ENCODE results near the gene ROPN1. TPM values are rescaled to one million over a fixed set of nuclear protein-coding genes. Genes with fewer than 3 reads are reported as not detected.

Gene ROPN1
- total and polyA plus RNA-seq, 2 of the 4 experiments (the other 2 are of a cell fraction) = 0.03 to 0.18 TPM

GRCh38 chr3:124037326-124037725 is 45.4 kb upstream of the ROPN1 start:
- Histone ChIP-seq H4K91ac (ENCODE audit: insufficient read depth, low read depth, low read length) (no peak overlapping the region), H2BK120ac (ENCODE audit: low read depth, low read length) (no peak overlapping the region), H3K27me3 (ENCODE audit: control insufficient read depth, insufficient read depth, low read length) (peaks cover 42% of the 10 kb centered on the region), H3K4me1 (ENCODE audit: control insufficient read depth, insufficient read depth, low read length) (peaks cover 1% of the 10 kb centered on the region; the same call in 1 of the 2 replicates), H3K4ac (ENCODE audit: low read depth, low read length) (no peak overlapping the region), H3K79me1 (ENCODE audit: low read depth in 1 of 2, low read length in 2 of 2) (0 out of 4 replicates have a peak, but pooled peaks cover 0 to 3% of the 10 kb centered on the region in 2 experiments), H4K8ac (ENCODE audit: low read depth in 2 of 2, low read length in 2 of 2) (no peak overlapping the region), H3K9me3 (ENCODE audit: control insufficient read depth, insufficient read depth, low read length) (no peaks in the 10 kb centered on the region), H3K23ac (ENCODE audit: low read depth, low read length) (no peak overlapping the region), H2BK20ac (ENCODE audit: low read depth, low read length) (no peak overlapping the region), H3K9me1 (ENCODE audit: insufficient read depth, low read length) (no peaks in the 10 kb centered on the region; the same call in 1 of the 2 replicates), H4K20me1 (ENCODE audit: insufficient read depth, low read length) (no peaks in the 10 kb centered on the region; the same call in 1 of the 2 replicates), H2AK5ac (ENCODE audit: low read depth, low read length) (no peak overlapping the region), H2AK9ac (replicated peaks; ENCODE audit: low read depth, low read length, poor library complexity) (no peak overlapping the region), H3K14ac (replicated peaks; ENCODE audit: low read depth, low read length) (no peak overlapping the region), H3K27ac (ENCODE audit: insufficient read depth, low read length) (no peak overlapping the region), H3K9ac (ENCODE audit: low read depth, low read length) (no peak overlapping the region), H3K56ac (ENCODE audit: extremely low read depth, insufficient read depth, low read length) (no peak overlapping the region), H3K36me3 (ENCODE audit: control insufficient read depth, insufficient read depth, low read length) (no peaks in the 10 kb centered on the region), H2AFZ (replicated peaks; ENCODE audit: low read length, poor library complexity) (no peak overlapping the region), H3K4me2 (ENCODE audit: low read depth, low read length) (no peak overlapping the region), H2BK5ac (ENCODE audit: low read depth, low read length, poor library complexity, severe bottlenecking) (no peak overlapping the region), H3K4me3 (ENCODE audit: insufficient read depth, low read depth, low read length) (no peak overlapping the region), H2BK15ac (ENCODE audit: low read depth, low read length) (no peak overlapping the region), H3K18ac (ENCODE audit: low read depth, low read length) (no peak overlapping the region), H4K5ac (ENCODE audit: low read depth, low read length) (no peak overlapping the region)
- ChIA-PET CTCF (no interaction called here), POLR2A (ENCODE audit: unreplicated experiment) (no interaction called here)
- BruUV-seq (replicated peaks) = no TSS peak
- in situ Hi-C loops (cut with MboI; ENCODE audit: low sequenced_read_pairs) = no loop called here
- no peak for DNase-seq
- dilution Hi-C loops (cut with HindIII; ENCODE audit: low sequenced_read_pairs, unreplicated experiment) = no loop called here
- ATAC-seq (ENCODE audit: low read depth) = no peak
- intact Hi-C loops (cut with micrococcal nuclease) = no loop called here
- no peak for TF ChIP-seq RCOR1 (IDR thresholded peaks at IDR 0.05; ENCODE audit: insufficient replicate concordance, low read length)
- no peak for TF ChIP-seq CHD1 (IDR thresholded peaks at IDR 0.05; ENCODE audit: low read depth, low read length)
- no peak for TF ChIP-seq SMC3 (IDR thresholded peaks at IDR 0.05; ENCODE audit: low read depth, low read length)
- no peak for TF ChIP-seq POLR2A (IDR thresholded peaks at IDR 0.05; ENCODE audit: low read depth, low read length)
- TF ChIP-seq, protein P1, sequence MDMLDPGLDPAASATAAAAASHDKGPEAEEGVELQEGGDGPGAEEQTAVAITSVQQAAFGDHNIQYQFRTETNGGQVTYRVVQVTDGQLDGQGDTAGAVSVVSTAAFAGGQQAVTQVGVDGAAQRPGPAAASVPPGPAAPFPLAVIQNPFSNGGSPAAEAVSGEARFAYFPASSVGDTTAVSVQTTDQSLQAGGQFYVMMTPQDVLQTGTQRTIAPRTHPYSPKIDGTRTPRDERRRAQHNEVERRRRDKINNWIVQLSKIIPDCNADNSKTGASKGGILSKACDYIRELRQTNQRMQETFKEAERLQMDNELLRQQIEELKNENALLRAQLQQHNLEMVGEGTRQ (IDR thresholded peaks at IDR 0.05; ENCODE audit: low read depth, low read length) = no peak
- TF ChIP-seq RAD21 (IDR thresholded peaks at IDR 0.05; ENCODE audit: low read length) = no peak
- no peak for TF ChIP-seq BHLHE40 (IDR thresholded peaks at IDR 0.05; ENCODE audit: low read depth, low read length)
- TF ChIP-seq FOS (IDR thresholded peaks at IDR 0.05; ENCODE audit: low read depth, low read length) = no peak
- no peak for TF ChIP-seq MAZ (IDR thresholded peaks at IDR 0.05; ENCODE audit: borderline replicate concordance, low read depth, low read length)
- no peak for TF ChIP-seq MXI1 (IDR thresholded peaks at IDR 0.05; ENCODE audit: borderline replicate concordance, low read depth, low read length)
- no peak for TF ChIP-seq NFE2L2 (IDR thresholded peaks at IDR 0.05; ENCODE audit: low read depth, low read length)
- TF ChIP-seq, protein P2, sequence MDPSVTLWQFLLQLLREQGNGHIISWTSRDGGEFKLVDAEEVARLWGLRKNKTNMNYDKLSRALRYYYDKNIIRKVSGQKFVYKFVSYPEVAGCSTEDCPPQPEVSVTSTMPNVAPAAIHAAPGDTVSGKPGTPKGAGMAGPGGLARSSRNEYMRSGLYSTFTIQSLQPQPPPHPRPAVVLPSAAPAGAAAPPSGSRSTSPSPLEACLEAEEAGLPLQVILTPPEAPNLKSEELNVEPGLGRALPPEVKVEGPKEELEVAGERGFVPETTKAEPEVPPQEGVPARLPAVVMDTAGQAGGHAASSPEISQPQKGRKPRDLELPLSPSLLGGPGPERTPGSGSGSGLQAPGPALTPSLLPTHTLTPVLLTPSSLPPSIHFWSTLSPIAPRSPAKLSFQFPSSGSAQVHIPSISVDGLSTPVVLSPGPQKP (IDR thresholded peaks at IDR 0.05; ENCODE audit: borderline replicate concordance, low read depth, low read length) = no peak
- TF ChIP-seq MAFK (IDR thresholded peaks at IDR 0.05; ENCODE audit: low read depth, low read length) = no peak
- TF ChIP-seq CEBPB (IDR thresholded peaks at IDR 0.05; ENCODE audit: low read depth, low read length) = no peak
- no peak for TF ChIP-seq RFX5 (IDR thresholded peaks at IDR 0.05; ENCODE audit: low read depth, low read length)
- TF ChIP-seq, protein P3, sequence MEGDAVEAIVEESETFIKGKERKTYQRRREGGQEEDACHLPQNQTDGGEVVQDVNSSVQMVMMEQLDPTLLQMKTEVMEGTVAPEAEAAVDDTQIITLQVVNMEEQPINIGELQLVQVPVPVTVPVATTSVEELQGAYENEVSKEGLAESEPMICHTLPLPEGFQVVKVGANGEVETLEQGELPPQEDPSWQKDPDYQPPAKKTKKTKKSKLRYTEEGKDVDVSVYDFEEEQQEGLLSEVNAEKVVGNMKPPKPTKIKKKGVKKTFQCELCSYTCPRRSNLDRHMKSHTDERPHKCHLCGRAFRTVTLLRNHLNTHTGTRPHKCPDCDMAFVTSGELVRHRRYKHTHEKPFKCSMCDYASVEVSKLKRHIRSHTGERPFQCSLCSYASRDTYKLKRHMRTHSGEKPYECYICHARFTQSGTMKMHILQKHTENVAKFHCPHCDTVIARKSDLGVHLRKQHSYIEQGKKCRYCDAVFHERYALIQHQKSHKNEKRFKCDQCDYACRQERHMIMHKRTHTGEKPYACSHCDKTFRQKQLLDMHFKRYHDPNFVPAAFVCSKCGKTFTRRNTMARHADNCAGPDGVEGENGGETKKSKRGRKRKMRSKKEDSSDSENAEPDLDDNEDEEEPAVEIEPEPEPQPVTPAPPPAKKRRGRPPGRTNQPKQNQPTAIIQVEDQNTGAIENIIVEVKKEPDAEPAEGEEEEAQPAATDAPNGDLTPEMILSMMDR (conservative IDR thresholded peaks at IDR 0.05; ENCODE audit: low read depth, low read length) = no peak

Measured in IMR-90 (cell line).